Right forelimb (tissue), 1 donor: ENCODE results near the gene TLK2.
"Not testable (repeated sequence)": the region's sequence is repeated elsewhere in the genome, so short reads cannot be mapped to it uniquely, and the experiment has no call there.

Experiments used
- DNase-seq: peaks from one replicate; pipeline ENCODE4 v3.0.0-alpha.2; 2018

TLK2 gene

GRCh38 chr17:62611292-62611691 lies 132.7 kb downstream of the TLK2 start:
- no peak for DNase-seq

GRCh38 chr17:62611728-62612127 lies 133.1 kb downstream of the TLK2 start:
- DNase-seq = no peak

GRCh38 chr17:62612289-62612688 lies 133.7 kb downstream of the TLK2 start:
- not testable (repeated sequence) for DNase-seq

- DNase-seq = not testable (repeated sequence)
Observed at GRCh38 chr17:62613095-62613494, 134.5 kb downstream of the TLK2 start.

DNA sequence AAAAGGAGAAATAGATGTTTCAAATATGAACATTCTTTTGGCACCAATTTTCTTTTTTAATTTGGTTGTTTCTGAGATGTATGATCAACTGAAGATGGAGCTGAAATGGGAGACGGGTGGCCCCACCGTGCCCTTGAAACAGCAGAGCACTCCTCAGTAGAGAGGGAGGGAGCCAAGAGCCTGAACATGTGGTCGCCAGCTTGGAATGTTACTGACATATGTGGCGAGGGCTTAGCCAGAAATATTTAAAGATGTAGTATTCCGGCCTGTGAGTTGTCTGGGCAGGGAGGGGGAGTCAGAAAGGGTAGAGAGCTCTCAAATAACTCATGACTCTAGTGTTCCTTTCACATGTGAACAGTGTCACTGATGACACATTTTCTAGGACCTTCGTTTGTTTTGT lies 135.5 kb downstream of the TLK2 start:
- peak; percentile 80 for DNase-seq

- DNase-seq = no peak
Observed at GRCh38 chr17:62615503-62615902, 136.9 kb downstream of the TLK2 start.

GRCh38 chr17:62616993-62617893 lies 138.6 kb downstream of the TLK2 start:
- no peak for DNase-seq

DNA sequence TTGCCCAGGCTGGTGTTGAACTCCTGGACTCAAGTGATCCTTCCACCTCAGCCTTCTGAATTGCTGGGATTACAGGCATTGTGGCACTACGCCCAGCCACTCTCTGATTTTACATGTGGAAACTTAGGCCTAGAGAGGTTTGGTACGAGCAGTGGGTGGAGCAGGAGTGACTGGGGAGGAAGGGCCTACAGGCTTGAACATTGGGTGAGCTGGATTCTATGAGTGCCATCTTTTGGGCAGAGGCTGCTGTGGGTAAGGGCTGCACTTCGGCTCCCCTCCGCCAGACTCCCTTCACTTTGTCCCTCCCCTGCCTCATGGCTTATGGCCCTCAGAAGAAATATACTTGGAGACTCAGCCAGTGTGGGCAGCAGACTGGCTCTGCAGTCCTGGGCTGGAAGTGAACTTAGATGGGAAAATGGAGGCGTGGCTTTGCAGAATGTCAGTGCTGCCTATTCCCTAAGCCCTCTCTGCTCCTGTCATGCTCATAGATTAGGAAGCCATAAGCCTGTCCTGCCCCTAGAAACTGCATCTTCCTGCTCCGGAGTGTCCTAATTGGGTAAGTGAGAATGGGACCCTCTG lies 139.4 kb downstream of the TLK2 start:
- DNase-seq = no peak

- no peak for DNase-seq
Observed at GRCh38 chr17:62618647-62619416, 140.2 kb downstream of the TLK2 start.

GRCh38 chr17:62619417-62620155 lies 141.0 kb downstream of the TLK2 start:
- DNase-seq = no peak

DNA sequence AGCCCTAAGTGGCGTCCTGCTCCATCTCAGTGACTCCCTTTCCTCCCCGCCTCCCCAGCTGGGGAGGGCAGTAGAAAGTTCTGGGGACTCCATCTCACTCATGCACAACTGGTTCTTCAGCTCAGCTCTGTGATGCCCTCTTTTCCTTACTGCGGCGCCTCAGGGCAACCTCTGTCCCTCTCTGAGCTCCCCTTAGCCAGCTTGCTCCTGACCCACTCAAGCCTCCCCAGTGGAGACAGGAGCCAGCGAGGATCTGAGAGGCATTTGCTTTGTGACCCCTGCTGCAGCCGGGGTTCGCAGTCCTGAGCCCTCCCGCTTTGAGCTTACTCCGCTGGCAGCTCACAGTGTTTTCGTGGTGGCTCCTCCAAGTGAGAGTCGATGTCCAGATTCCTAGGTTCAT lies 142.6 kb downstream of the TLK2 start:
- no peak for DNase-seq

DNA sequence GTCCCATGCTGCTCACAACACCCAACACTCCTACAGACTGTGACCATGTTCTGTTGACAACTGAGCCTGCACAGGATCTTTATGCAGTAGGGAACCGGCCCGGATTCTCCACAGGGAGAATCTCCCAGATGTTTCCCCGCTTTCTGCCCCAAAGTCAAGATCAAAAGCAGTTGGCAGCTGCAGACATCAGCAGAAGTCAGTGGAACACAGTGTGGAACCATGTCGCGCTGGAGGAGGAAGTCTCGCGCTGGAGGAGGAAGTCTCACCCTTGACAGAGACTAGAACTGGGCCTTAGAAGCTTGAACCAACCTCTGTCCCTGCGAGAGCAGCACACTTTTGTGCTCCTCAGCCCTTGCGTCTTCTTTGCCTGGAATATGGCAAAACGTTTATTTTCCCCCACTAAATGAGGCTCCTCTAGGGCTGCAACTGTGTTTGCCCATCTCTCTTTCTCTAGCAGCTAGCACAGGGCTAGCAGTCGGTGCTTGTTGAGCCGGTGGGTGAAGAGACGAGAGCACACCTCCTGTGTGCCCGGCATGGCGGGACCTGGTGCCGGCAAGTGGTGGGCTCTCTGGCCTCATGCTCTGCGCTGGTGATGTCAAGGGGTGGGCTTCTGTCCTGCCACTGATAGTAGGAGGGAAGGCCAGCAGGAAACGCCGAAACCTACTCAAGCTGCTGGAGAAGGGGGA lies 146.7 kb downstream of the TLK2 start:
- no peak for DNase-seq

DNA sequence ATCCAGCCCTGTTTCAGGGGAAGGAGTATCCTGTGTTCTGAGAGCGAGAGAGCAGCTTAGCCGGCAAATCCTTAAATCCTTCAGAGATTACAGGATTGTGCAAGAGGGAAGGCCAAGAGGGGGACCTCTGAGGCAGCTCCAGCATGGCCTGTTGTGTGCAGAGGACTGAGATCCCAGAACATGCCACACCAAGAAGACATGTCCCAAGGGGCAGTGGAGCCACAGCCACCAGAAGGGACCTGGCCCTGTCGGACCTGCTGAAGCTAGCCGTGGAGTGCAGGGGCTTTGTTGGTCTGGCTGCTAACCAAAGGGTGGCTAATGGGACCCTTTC lies 147.2 kb downstream of the TLK2 start:
- no peak for DNase-seq

DNA sequence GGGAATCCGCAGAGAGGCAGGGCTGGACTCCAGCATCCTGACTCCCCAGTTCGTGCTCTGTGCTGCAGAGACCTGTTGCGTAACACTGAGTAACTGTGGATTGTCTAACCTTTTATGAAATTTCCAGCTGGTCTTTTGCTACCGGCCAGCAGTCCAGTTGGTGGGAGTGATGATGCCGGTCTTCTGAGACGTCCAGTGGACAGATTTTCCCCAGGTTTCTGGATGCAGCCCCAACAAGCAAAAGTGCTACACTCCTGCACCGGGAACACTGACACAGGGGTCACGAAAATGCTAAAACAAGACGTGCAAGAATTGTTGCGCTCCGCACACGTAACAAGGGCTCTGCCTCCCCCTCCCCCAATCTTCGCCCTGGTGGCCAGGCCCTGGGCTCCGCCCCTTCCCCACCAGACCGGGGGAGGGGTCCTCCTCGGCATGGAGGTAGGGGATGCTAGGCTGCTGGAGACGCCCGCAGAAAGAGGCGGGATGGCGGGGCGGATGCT lies 148.1 kb downstream of the TLK2 start:
- DNase-seq = no peak

GRCh38 chr17:62627219-62627903 lies 148.7 kb downstream of the TLK2 start, which contains the start of gene MRC2:
TSS of gene MRC2 (plus strand) at chr17:62627670. CDS start at chr17:62627803, 133 bp downstream.
- peak; percentile 90 for DNase-seq

DNA sequence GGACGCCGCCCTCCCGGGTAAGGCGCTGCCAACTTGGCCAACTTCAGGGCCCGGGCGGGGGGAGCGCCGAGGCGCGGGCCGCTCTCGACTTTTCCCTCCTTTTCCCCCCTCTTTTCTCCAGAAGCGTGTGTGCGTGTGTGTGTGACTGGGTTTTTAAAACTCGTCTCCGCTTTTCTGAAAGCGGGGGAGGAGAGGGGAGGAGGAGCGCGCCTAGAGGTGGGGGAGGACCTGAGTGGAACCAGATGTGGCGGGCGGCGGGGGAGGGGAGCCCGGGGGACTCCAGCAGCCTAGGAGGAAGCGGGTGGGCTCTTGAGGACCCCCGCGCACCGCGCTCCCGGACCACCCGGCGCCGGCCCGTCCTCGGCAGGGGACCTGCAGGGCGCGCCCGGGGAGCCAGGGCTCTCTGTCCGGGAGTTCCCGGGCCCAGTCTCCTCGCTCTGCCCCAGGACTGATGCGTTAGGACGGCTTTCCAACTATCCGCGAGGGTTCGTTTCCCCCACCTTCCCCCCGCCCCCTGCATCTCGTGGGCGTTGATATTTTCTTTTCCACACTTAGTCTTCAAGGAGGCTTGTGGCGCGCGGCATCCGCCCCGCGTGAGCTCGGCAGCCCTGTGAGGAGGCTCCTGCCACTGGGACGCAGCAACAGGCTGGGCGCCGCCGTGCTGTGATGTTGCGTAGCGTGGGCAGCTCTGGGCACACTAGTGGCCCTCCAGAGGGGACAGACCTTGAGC lies 149.4 kb downstream of the TLK2 start:
- peak; percentile 87 for DNase-seq

- DNase-seq = peak; percentile 73
Observed at GRCh38 chr17:62628831-62629555, 150.4 kb downstream of the TLK2 start.

- DNase-seq = no peak
Observed at GRCh38 chr17:62629556-62630364, 151.1 kb downstream of the TLK2 start.
